ENCODE results near the gene RBPJ.

The RBPJ gene

DNA sequence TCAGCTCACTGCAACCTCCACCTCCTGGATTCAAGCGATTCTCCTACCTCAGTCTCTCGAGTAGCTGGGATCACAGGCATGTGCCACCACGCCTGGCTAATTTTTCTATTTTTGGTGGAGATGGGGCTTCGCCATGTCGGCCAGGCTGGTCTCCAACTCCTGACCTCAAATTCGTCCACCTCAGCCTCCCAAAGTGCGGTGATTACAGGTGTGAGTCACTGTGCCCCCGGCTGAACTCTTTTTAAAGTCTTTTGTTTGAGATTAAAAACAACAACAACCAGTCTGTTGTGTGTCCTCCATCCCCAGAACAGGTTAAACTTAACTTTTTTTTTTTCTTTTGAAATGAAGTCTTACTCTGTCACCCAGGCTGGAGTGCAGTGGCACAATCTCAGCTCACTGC lies 36.3 kb upstream of the RBPJ start:
- no peak for TF ChIP-seq ZFX (IDR thresholded peaks at IDR 0.05; ENCODE audit: borderline replicate concordance)
- no peak overlapping the region for H3K27ac ChIP-seq

DNA sequence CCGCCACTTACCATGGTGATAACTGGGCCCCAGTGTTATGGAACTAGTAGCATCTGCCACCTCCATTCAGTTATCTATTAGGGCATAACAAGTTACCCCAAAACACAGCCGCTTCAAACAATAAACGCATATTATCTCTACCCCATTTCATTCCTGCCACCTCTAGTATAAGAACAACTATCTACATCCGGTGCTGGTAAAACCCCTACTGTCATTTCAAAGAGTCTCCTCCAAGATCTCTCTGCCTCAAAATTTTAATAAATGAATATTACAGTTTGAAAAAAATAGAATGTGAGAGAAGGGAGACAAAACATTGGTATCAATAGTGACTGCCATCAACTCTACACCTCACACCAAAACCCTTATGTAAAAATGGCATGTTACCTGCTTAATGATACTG lies 35.5 kb upstream of the RBPJ start:
- no peak for TF ChIP-seq ZFX (IDR thresholded peaks at IDR 0.05; ENCODE audit: borderline replicate concordance)
- TF ChIP-seq, protein P1, sequence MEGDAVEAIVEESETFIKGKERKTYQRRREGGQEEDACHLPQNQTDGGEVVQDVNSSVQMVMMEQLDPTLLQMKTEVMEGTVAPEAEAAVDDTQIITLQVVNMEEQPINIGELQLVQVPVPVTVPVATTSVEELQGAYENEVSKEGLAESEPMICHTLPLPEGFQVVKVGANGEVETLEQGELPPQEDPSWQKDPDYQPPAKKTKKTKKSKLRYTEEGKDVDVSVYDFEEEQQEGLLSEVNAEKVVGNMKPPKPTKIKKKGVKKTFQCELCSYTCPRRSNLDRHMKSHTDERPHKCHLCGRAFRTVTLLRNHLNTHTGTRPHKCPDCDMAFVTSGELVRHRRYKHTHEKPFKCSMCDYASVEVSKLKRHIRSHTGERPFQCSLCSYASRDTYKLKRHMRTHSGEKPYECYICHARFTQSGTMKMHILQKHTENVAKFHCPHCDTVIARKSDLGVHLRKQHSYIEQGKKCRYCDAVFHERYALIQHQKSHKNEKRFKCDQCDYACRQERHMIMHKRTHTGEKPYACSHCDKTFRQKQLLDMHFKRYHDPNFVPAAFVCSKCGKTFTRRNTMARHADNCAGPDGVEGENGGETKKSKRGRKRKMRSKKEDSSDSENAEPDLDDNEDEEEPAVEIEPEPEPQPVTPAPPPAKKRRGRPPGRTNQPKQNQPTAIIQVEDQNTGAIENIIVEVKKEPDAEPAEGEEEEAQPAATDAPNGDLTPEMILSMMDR (IDR thresholded peaks at IDR 0.05) = no peak

GRCh38 chr4:26287756-26288155 lies 33.1 kb upstream of the RBPJ start:
- TF ChIP-seq, protein P1 (IDR thresholded peaks at IDR 0.05) = no peak
- TF ChIP-seq ZFX (IDR thresholded peaks at IDR 0.05; ENCODE audit: borderline replicate concordance) = no peak
- H3K27ac ChIP-seq = no peak overlapping the region

More for the DNA sequence above, 35.5 kb upstream of the RBPJ start:
- no peak overlapping the region for H3K27ac ChIP-seq

GRCh38 chr4:26288355-26288909 lies 32.4 kb upstream of the RBPJ start:
- no peak overlapping the region for H3K27ac ChIP-seq
- TF ChIP-seq, protein P1 (IDR thresholded peaks at IDR 0.05) = no peak
- TF ChIP-seq ZFX (IDR thresholded peaks at IDR 0.05; ENCODE audit: borderline replicate concordance) = no peak

DNA sequence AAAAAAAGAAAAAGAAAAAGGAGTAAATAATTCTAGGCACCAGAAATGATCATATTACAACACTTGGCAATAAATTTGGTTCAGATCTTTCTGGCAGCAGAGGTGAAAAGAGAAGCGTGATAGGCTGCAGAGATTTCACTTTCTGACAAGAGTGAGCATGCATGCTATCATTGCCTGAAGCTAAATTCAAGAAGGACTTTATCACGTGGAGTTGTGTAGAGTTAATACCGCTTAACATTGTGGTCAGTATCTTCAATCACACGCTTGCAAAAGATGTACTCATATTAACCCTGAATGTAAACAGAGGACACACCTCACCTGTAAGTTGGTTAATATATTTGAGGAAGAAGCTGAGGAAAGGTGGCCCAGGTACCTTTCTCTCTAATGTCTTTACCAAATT lies 31.4 kb upstream of the RBPJ start:
- no peak for TF ChIP-seq ZFX (IDR thresholded peaks at IDR 0.05; ENCODE audit: borderline replicate concordance)
- TF ChIP-seq, protein P1 (IDR thresholded peaks at IDR 0.05) = no peak

DNA sequence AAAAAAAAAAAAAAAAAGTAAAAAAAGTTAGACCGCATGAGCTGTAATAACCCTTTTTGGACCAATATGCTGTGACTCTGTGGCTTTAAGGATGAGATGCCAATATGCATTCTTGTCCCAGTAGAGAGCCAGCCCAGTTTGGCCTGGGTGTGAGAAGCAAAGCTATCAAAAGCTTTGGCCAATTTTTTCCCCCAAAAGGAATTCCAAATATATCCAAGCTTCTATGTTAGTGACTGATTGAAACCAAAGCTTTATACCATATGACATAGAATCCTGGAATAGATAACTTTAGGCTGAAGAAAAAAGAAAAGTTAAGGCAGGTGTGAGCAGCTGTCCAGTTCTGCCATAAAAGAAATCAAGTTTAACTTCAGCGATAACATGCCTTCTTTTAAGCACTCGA lies 30.5 kb upstream of the RBPJ start:
- no peak overlapping the region for H3K27ac ChIP-seq
- no peak for TF ChIP-seq ZFX (IDR thresholded peaks at IDR 0.05; ENCODE audit: borderline replicate concordance)
- TF ChIP-seq, protein P1 (IDR thresholded peaks at IDR 0.05) = no peak

More for the DNA sequence above, 31.4 kb upstream of the RBPJ start:
- H3K27ac ChIP-seq = no peak overlapping the region

DNA sequence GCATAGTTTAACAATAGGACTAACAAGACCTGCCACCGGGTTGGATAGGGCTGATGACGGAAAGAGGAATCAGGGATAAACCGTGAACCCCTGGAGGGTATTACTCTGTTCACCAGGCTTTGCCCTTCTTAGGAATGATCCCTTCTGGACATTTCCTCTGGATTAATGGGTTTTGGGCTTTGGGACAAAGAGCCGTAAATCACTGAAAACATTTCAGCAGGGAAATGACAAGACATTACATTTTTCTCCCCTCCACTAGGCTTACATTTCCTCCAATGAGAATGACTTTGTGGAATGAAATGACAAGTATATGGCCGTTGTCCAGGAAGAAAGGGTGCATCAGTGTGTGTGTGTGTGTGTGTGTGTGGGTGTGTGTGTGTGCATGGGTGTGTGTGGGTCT lies 25.9 kb upstream of the RBPJ start:
- H3K27ac ChIP-seq = no peak overlapping the region
- no peak for TF ChIP-seq ZFX (IDR thresholded peaks at IDR 0.05; ENCODE audit: borderline replicate concordance)
- TF ChIP-seq, protein P1 (IDR thresholded peaks at IDR 0.05) = no peak

DNA sequence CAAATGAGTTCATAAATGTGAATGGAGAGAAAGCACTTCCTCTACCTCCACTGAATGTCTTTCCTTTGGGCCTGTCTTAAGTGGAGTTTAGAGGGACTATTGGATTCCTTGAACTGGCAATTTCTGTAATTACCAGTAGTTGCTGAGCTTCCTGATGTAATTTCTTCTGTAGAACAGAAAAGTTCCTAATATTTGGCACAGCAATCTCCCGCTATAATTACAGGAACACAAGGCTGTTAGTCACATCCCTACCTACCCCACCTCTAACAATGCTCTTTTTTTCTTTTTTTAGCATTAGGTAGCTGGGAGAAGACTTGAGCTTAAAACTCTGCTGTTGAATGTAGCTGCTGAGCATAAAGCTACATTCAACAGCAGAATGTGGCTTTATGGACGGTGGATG lies 24.8 kb upstream of the RBPJ start:
- TF ChIP-seq, protein P1 (IDR thresholded peaks at IDR 0.05) = no peak
- no peak for TF ChIP-seq ZFX (IDR thresholded peaks at IDR 0.05; ENCODE audit: borderline replicate concordance)
- no peak overlapping the region for H3K27ac ChIP-seq
